GM13977 (cell line): Measurements from ENCODE around the gene FOXN3.

Experiments
- DNase-seq: peaks from one replicate; pipeline ENCODE4 v3.0.0; 2012; ENCODE audit warnings: low spot score
- in situ Hi-C: fragments of 300-500 bp; cut with MboI; formaldehyde crosslinking; loops from one replicate; pipeline ENCODE4 v1.12.0; 2022; ENCODE audit warnings: low sequenced_read_pairs, low pct_unique_long_range_greater_than_20kb, mixed read lengths, inconsistent platforms; ENCODE audit not compliant: unreplicated experiment
- TF ChIP-seq, protein P1 (sequence below): IDR thresholded peaks from 2 replicates; pipeline ENCODE4 v1.5.1; 2012; ENCODE audit warnings: mild to moderate bottlenecking, control low read depth; ENCODE audit not compliant: insufficient read depth; ENCODE audit errors: extremely low read depth, missing control alignments

Gene FOXN3

DNA sequence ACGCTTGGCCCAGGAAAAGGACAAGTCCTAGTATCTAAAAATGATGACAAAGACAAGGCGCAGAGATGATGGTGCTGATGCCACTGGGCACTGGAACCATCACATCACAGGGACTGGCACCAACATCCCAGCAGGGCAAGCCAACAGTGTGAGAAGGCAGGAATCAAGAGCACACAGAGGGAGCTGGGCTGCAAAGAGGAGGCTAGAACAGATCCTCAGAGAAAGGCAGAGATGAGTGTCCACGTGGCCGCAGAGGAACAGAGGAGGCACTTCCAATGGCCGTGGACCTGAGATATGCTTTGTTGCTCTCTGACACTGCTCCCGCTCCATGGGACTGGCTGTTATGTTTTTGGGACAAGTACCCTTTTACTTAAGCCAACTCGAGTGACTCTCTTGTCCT is 17.9 kb downstream of the FOXN3 start:
- TF ChIP-seq, protein P1, sequence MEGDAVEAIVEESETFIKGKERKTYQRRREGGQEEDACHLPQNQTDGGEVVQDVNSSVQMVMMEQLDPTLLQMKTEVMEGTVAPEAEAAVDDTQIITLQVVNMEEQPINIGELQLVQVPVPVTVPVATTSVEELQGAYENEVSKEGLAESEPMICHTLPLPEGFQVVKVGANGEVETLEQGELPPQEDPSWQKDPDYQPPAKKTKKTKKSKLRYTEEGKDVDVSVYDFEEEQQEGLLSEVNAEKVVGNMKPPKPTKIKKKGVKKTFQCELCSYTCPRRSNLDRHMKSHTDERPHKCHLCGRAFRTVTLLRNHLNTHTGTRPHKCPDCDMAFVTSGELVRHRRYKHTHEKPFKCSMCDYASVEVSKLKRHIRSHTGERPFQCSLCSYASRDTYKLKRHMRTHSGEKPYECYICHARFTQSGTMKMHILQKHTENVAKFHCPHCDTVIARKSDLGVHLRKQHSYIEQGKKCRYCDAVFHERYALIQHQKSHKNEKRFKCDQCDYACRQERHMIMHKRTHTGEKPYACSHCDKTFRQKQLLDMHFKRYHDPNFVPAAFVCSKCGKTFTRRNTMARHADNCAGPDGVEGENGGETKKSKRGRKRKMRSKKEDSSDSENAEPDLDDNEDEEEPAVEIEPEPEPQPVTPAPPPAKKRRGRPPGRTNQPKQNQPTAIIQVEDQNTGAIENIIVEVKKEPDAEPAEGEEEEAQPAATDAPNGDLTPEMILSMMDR = no peak
- DNase-seq = no peak
- in situ Hi-C loops = no loop called here

DNA sequence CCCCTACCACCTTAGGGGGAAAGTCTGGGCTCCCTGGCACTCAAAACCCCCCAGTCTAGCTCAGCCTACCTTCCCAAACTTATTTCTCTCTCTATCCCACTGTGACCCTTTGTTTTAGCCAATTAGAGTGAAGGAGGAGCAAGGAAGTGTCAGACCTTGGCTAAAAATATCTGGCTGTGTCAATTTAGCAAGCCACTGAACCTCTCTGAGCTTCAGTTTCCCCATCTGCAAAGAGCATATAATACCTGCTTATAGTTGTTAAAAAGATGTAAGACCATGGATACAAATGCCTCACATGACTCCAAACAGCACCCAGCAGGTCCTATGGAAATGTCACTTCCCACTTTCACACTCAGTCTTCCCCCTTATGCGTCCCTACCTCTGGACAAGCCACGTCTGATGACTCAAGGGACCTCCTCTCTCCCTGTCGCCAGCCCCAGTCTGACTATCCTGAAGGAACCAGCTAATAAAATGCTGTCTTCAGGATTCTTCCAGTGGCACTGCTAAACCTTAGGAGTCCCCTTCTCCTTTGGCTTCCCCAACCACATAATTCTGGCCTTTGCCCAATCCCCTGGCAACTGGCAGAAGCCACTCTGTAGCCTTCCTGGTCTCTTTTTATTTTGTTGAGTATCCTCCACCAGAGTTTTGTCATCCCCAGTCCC is 19.3 kb downstream of the FOXN3 start:
- no peak for DNase-seq
- TF ChIP-seq, protein P1 = no peak
- in situ Hi-C loops = no loop called here

DNA sequence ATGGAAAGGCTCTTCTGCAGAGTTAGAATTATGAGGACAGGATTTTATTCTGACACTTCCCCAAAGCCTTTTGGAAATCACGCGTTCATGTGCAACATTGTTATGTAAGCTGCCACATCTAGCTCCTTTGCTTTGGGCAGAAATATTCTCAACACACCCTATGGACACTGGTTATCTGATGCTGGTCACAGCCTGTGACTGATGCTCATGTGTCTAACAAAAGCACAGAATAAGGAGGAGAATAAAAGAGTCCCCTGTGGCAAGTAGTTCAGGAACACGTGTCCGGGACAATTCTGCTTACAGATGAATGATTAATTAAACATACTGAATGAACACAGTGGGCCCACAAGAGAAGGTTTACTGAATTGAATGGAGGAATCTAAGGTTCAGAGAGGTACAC is 22.1 kb downstream of the FOXN3 start:
- no peak for DNase-seq
- in situ Hi-C loops = no loop called here
- TF ChIP-seq, protein P1 = no peak

DNA sequence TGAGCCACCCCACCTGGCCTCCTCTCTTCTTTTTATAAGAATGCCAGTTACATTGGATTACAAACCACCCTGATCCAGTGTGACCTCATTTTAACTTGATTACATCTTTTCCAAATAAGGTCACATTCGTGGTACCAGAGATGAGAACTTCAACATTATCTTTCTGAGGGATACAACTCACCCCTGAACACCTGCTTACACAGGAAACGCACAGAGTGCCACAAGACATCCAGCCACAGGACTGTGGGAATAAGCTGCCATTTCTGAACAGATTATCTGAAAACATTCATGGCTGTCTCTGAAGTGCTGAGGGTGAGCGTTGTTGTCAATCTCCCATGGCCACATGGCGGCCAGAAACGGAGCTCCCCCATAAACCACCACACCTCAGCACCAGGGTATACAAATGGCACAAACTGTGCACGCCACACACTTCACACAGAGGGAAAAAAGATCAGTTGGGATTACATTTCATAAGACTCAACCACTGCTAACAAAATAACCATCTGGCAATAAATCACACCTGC is 23.7 kb downstream of the FOXN3 start:
- DNase-seq = no peak
- TF ChIP-seq, protein P1 = no peak
- in situ Hi-C loops = no loop called here

DNA sequence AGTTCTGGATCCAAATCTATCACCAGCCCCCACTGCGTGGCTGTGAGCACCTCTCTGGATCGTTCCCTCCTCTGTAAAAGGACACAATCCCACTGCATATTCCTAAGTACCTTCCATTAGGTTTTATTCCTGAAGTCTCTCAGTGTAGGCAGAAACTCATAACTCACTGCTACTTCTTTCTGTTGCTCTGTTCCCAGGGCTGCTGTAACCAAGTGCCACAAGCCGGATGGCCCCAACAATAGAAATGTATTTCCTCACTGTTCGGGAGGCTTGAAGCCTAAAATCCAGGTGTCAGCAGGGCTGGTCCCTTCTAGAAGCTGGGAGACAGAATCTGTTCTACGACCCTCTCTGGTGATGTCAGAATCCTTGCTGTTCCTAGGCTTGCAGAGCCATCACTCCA is 24.9 kb downstream of the FOXN3 start:
- in situ Hi-C loops = no loop called here
- no peak for DNase-seq

DNA sequence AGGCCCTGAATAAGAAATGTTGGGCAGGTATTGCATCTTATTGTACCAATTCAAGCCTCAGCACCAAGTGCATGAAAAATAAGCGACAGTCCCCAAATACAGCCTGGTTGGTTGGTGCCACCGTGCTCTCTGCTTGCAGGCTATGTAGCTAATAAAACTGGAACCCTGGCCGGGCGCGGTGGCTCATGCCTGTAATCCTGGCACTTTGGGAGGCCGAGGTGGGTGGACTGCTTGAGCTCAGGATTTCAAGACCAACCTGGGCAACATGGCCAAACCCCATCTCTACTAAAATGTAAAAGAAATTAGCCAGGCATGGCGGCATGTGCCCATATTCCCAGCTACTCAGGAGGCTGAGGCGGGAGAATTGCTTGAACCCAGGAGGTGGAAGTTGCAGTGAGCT is 25.5 kb downstream of the FOXN3 start:
- in situ Hi-C loops = no loop called here

More for the DNA sequence above, 24.9 kb downstream of the FOXN3 start:
- TF ChIP-seq, protein P1 = no peak

More for the DNA sequence above, 25.5 kb downstream of the FOXN3 start:
- no peak for DNase-seq
- TF ChIP-seq, protein P1 = no peak
